BJ (cell line): ENCODE measurements around the gene EXOC3L4. TPM values are rescaled to one million over a fixed set of nuclear protein-coding genes. Genes with fewer than 3 reads are reported as not detected.
"Not testable (repeated sequence)": the region's sequence is repeated elsewhere in the genome, so short reads cannot be mapped to it uniquely, and the experiment has no call there.

ENCODE experiments used
- CTCF ChIA-PET: fragments of 350-600 bp; formaldehyde crosslinking; extraction: SDS; loops from one replicate; lab custom pipeline; 2021; ENCODE audit warnings: antibody characterized with exemption, inconsistent platforms; lab: Yijun Ruan, JAX
- POLR2A ChIA-PET: fragments of 300-600 bp; sonication (Branson Sonifier 250); formaldehyde crosslinking; extraction: SDS; loops from one replicate; lab custom pipeline; 2021; ENCODE audit warnings: antibody characterized with exemption; lab: Charles Lee
- DNase-seq: peaks from one replicate; pipeline ENCODE4 v3.0.0-alpha.2; 2011; ENCODE audit warnings: low read depth
- H3K27me3 ChIP-seq: 2 replicates; pipeline ENCODE4 v1.6.0; 2011; ENCODE audit warnings: low read length; ENCODE audit not compliant: control insufficient read depth, insufficient read depth
- H3K36me3 ChIP-seq: 2 replicates; pipeline ENCODE4 v1.5.1; 2011; ENCODE audit warnings: low read length; ENCODE audit not compliant: control insufficient read depth, insufficient read depth
- H3K4me3 ChIP-seq: 2 replicates; pipeline ENCODE4 v1.5.1; 2011; ENCODE audit warnings: low read depth, mild to moderate bottlenecking, control low read depth, low read length
- polyA plus RNA-seq: library from polyadenylated mRNA; depleted of rRNA; stranded (reverse); fragments of >200 nt; gene quantifications from 2 replicates; pipeline ENCODE4 v1.2.3, GENCODE V29; 2011
- TF ChIP-seq, protein P1 (sequence below): IDR thresholded peaks from 2 replicates; pipeline ENCODE4 v1.5.1; 2011; ENCODE audit warnings: low read depth, mild to moderate bottlenecking, control low read depth, inconsistent platforms, low read length, moderate library complexity; ENCODE audit not compliant: insufficient read depth

EXOC3L4 gene
- polyA plus RNA-seq, 1 experiment: not detected

DNA sequence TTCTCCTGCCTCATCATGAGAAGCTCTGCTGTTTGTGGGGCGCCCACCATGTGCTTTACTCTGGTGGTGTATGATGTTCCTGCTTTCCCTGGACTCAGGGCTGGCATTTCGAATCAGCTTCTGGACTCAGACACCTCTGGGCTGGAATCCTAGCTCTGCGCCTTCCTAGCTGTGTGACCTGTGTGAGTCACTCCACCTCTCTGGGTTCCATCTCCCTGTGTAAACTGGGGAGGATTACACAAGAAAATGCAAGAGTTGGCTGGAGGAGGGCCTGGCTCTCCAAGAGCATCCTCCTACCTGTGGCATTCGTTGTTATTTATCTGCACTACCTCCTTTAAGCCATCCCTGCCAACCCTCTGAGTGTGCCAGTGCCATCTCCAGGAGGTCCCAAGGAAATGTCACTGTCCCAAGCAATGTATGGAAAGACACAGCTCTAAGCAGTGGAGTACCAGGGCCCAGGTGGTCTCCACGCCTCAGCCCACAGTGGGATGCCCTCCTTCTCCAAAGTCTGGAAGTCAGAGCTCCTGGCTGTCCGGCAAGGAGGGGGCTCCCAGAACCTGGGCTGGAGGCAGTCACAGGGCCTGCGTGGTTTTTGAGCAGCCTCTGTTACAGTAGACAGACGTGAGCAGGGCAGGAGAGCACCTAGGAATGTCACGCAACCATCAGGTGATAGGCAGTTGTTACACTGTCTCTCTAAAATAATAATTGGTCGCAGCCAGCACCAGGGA lies 21.5 kb downstream of the EXOC3L4 start:
- H3K27me3 ChIP-seq: no peaks in the 10 kb centered on the region; the same call in 1 of the 2 replicates
- DNase-seq: no peak
- POLR2A ChIA-PET: no interaction called here
- CTCF ChIA-PET: interaction anchor here (0.7 to 3.0 kb wide), 2 partner anchors 11 to 67 kb away, joined by 3 to 26 read pairs; no protein-coding TSS in a partner anchor
- H3K4me3 ChIP-seq: no peak overlapping the region
- no peaks in the 10 kb centered on the region for H3K36me3 ChIP-seq
- TF ChIP-seq, protein P1, sequence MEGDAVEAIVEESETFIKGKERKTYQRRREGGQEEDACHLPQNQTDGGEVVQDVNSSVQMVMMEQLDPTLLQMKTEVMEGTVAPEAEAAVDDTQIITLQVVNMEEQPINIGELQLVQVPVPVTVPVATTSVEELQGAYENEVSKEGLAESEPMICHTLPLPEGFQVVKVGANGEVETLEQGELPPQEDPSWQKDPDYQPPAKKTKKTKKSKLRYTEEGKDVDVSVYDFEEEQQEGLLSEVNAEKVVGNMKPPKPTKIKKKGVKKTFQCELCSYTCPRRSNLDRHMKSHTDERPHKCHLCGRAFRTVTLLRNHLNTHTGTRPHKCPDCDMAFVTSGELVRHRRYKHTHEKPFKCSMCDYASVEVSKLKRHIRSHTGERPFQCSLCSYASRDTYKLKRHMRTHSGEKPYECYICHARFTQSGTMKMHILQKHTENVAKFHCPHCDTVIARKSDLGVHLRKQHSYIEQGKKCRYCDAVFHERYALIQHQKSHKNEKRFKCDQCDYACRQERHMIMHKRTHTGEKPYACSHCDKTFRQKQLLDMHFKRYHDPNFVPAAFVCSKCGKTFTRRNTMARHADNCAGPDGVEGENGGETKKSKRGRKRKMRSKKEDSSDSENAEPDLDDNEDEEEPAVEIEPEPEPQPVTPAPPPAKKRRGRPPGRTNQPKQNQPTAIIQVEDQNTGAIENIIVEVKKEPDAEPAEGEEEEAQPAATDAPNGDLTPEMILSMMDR: no peak

DNA sequence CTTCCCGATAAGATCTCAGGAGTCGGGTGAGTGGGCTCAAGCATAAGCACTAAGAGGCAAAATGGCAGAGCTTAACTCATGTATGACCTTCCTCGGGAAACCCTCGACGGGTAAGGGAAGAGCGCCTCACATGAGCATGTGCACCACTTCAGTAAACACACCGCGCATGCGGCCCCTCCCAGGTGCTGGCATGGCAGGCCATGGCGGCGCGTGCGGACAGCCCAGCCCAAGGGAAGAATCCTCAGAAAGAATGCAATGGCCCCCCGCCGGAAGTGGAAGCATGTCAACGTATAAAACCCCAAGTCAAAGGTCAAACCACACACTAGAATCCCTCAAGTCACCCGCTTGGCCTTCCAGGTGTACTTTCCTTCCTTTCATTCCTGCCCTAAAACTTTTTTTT lies 22.1 kb downstream of the EXOC3L4 start:
- ChIA-PET CTCF (interaction anchor here (3.0 kb wide), 1 partner anchor 12 kb away, joined by 26 read pairs; no protein-coding TSS in a partner anchor), POLR2A (no interaction called here)
- TF ChIP-seq, protein P1: no peak
- H3K27me3 ChIP-seq: no peaks in the 10 kb centered on the region; the same call in 1 of the 2 replicates
- no peaks in the 10 kb centered on the region for H3K36me3 ChIP-seq
- no peak for DNase-seq
- no peak overlapping the region for H3K4me3 ChIP-seq

DNA sequence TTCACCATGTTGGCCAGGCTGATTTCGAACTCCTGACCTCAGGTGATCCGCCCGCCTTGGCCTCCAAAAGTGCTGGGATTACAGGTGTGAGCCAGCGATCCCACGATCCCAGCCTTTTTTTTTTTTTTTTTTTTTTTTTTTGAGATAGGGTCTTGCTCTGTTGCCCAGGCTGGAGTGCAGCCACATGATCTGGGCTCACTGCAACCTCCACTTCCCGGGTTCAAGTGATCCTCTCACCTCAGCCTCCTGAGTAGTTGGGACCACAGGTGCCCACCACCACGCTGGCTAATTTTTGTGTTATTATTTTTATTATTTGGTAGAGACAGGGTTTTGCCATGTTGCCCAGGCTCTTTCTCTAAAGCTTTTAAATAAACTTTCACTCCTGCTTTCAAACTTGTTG lies 23.0 kb downstream of the EXOC3L4 start:
- POLR2A ChIA-PET: not testable (repeated sequence)

DNA sequence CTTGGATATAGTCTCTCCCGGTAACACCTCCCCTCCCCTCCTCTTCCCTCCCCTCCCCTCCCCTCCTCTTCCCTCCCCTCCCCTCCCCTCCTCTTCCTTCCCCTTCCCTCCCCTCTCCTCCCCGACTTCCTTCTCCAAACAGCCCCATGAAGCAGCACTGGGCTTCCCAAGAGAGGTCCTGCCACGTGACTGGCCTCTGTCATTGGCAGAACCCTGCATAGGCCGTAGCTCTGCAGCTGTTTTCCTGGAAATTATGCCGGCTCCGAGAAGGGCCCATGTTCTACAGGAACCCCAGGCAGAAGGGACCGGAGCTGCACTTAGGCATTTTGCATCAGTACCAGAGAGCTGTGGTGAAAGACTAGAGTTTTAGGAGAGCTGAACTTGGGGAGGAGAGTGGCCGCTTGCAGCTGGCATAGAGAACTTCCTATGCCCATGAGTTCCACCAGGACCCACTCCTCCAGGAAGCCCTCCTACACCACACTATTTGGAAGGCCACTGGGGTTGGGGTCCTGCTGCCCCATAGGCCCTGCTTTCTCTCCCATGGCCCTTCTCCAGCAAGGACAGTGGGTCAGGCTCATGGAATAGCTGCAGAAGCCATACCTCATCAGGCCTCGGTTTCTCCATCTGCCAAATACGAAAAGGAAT lies 23.6 kb downstream of the EXOC3L4 start:
- ChIA-PET POLR2A (no interaction called here), CTCF (interaction anchor here (0.5 to 2.5 kb wide), 5 partner anchors 8 to 925 kb away, joined by 3 to 9 read pairs (median 3); no protein-coding TSS in a partner anchor)
- Histone ChIP-seq H3K36me3 (no peaks in the 10 kb centered on the region), H3K4me3 (no peak overlapping the region), H3K27me3 (no peaks in the 10 kb centered on the region; the same call in 1 of the 2 replicates)
- TF ChIP-seq, protein P1: no peak
- no peak for DNase-seq

More for the DNA sequence above, 23.0 kb downstream of the EXOC3L4 start:
- not testable (repeated sequence) for H3K4me3 ChIP-seq, DNase-seq, H3K27me3 ChIP-seq, H3K36me3 ChIP-seq
- CTCF ChIA-PET: interaction anchor here (1.0 to 2.5 kb wide), 3 partner anchors 8 to 12 kb away, joined by 3 to 9 read pairs (median 3); no protein-coding TSS in a partner anchor

DNA sequence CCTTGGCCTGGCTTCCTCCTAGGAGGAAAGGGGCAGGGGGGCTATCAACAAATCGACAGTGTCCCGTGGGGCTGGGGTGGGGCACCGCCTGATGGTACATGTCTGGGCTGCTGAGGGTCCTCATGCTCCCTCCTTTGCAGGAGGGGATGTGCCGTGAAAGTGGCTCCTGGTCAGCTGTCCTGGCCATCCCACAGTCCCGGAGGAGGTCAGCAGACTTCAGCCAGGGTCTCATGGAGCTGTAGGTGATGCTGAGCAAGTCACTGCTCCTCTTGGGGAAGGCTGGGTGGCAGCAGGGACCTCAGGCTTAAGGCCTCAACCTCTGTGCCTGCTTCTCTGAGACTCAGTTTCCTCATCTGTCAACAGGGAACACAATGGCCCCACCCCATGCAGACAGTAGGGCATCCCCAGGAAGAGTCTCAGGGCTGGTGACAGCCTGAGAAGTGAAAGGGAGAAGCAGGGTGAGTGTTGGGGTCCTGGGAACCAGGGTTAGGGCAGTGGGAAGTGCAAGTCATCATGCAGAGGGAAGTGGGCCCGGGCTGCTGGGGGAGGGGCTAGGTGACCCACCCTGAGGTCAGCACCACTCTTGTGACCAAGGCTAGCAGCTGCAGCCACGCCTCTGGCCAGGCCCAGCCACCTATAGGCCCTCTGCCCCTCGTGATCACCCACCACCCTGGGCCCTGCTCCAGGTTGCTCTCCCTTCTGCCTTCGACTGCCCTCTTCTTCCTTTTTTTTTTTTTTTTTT lies 24.3 kb downstream of the EXOC3L4 start:
- ChIA-PET CTCF (interaction anchor here (0.5 to 2.5 kb wide), 4 partner anchors 9 to 926 kb away, joined by 3 to 9 read pairs (median 3); no protein-coding TSS in a partner anchor), POLR2A (no interaction called here)
- TF ChIP-seq, protein P1: no peak
- no peak overlapping the region for H3K4me3 ChIP-seq
- DNase-seq: no peak
- no peaks in the 10 kb centered on the region for H3K36me3 ChIP-seq
- H3K27me3 ChIP-seq: no peaks in the 10 kb centered on the region; the same call in 1 of the 2 replicates

DNA sequence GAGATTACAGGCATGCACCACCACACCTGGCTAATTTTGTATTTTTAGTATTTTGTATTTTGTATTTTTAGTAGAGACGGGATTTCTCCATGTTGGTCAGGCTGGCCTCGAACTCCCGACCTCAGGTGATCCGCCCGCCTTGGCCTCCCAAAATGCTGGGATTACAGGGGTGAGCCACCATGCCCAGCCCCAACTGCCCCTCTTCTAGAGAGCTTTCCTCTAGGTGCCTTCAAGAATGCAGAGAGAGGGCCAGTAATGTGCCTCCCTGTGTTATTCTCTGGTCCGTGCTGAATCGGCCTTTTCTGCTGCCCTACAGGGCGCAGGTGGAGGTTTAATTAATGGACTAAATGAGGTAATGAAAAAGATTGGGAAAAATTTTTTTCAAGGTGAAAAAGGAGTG lies 25.0 kb downstream of the EXOC3L4 start:
- POLR2A ChIA-PET, H3K27me3 ChIP-seq, H3K36me3 ChIP-seq, H3K4me3 ChIP-seq, DNase-seq: not testable (repeated sequence)
- CTCF ChIA-PET: interaction anchor here (2.5 kb wide), 1 partner anchor 14 kb away, joined by 9 read pairs; no protein-coding TSS in a partner anchor
